Osteoblast (primary cell): Measurements from ENCODE around the gene MRPS15. TPM values are rescaled to one million over a fixed set of nuclear protein-coding genes. Genes with fewer than 3 reads are reported as not detected.

Experiments
- DNase-seq: peaks from one replicate; pipeline ENCODE4 v3.0.0; 2011; ENCODE audit warnings: low spot score, mixed read lengths; ENCODE audit not compliant: insufficient read length; ENCODE audit errors: missing footprints
- H2AFZ ChIP-seq: 2 replicates; pipeline ENCODE4 v1.6.0; 2011; ENCODE audit warnings: mild to moderate bottlenecking, low read length
- H3K27ac ChIP-seq: 2 replicates; pipeline ENCODE4 v1.5.1; 2011; ENCODE audit warnings: mild to moderate bottlenecking, low read depth, low read length, moderate library complexity
- H3K27me3 ChIP-seq: 2 replicates; pipeline ENCODE4 v1.6.0; 2012; ENCODE audit warnings: mild to moderate bottlenecking, control low read depth, inconsistent platforms, low read length, moderate library complexity; ENCODE audit not compliant: insufficient read depth
- H3K36me3 ChIP-seq: 2 replicates; pipeline ENCODE4 v1.5.1; 2011; ENCODE audit warnings: mild to moderate bottlenecking, low read length, control low read depth, moderate library complexity; ENCODE audit not compliant: insufficient read depth
- H3K4me1 ChIP-seq: 2 replicates; pipeline ENCODE4 v1.5.1; 2011; ENCODE audit warnings: mild to moderate bottlenecking, low read length, control low read depth, moderate library complexity; ENCODE audit not compliant: insufficient read depth
- H3K4me2 ChIP-seq: 2 replicates; pipeline ENCODE4 v1.6.0; 2011; ENCODE audit warnings: mild to moderate bottlenecking, low read length; ENCODE audit not compliant: insufficient read depth
- H3K4me3 ChIP-seq: fragments of 200-600 bp; sonication (generic); 3 replicates; pipeline ENCODE4 v1.5.1; 2012; ENCODE audit warnings: mild to moderate bottlenecking, low read length, inconsistent platforms; ENCODE audit not compliant: insufficient read depth
- H3K79me2 ChIP-seq: 2 replicates; pipeline ENCODE4 v1.6.0; 2012; ENCODE audit warnings: mild to moderate bottlenecking, low read length, control low read depth, inconsistent platforms; ENCODE audit not compliant: insufficient read depth
- H3K9me3 ChIP-seq: 2 replicates; pipeline ENCODE4 v1.5.1; 2011; ENCODE audit warnings: low read depth, low read length, control low read depth
- H4K20me1 ChIP-seq: 2 replicates; pipeline ENCODE4 v1.6.0; 2012; ENCODE audit warnings: mild to moderate bottlenecking, low read length, control low read depth; ENCODE audit not compliant: insufficient read depth
- total RNA-seq: library from RNA; depleted of rRNA; stranded (reverse); fragments of >200 nt; gene quantifications from 2 replicates; pipeline ENCODE4 v1.2.3, GENCODE V29; 2012
- TF ChIP-seq, protein P1 (sequence below): IDR thresholded peaks from 2 replicates; pipeline ENCODE4 v1.5.1; 2011; ENCODE audit warnings: mild to moderate bottlenecking, low read depth, low read length, moderate library complexity; ENCODE audit errors: extremely low read depth

Gene MRPS15
- total RNA-seq, 1 donor = 77.1 TPM

DNA sequence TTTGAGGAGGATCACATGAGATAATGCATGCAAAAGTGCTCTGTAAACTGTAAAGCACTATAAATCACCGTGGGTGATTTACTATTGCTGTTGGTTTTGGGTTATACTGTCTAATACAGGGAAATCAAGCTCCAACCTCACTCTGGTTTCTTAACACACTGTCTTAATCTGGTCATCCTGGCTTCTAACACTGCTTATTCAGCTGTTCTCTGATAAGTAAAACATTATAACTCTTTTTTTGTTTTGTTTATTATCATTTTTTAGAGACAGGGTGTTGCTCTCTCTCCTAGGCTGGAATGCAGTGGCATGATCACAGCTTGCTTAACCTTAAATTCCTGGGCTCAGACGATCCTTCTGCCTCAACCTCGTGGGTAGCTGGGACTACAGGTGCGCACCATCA, 44.6 kb downstream of the MRPS15 start:
- Histone ChIP-seq H3K4me1 (peaks cover 5% of the 10 kb centered on the region), H3K36me3 (peaks cover 24% of the 10 kb centered on the region), H3K27ac (no peak overlapping the region), H3K9me3 (no peaks in the 10 kb centered on the region), H3K27me3 (no peaks in the 10 kb centered on the region), H2AFZ (no peak overlapping the region), H4K20me1 (no peaks in the 10 kb centered on the region), H3K79me2 (no peaks in the 10 kb centered on the region), H3K4me2 (no peak overlapping the region), H3K4me3 (no peak overlapping the region)
- TF ChIP-seq, protein P1, sequence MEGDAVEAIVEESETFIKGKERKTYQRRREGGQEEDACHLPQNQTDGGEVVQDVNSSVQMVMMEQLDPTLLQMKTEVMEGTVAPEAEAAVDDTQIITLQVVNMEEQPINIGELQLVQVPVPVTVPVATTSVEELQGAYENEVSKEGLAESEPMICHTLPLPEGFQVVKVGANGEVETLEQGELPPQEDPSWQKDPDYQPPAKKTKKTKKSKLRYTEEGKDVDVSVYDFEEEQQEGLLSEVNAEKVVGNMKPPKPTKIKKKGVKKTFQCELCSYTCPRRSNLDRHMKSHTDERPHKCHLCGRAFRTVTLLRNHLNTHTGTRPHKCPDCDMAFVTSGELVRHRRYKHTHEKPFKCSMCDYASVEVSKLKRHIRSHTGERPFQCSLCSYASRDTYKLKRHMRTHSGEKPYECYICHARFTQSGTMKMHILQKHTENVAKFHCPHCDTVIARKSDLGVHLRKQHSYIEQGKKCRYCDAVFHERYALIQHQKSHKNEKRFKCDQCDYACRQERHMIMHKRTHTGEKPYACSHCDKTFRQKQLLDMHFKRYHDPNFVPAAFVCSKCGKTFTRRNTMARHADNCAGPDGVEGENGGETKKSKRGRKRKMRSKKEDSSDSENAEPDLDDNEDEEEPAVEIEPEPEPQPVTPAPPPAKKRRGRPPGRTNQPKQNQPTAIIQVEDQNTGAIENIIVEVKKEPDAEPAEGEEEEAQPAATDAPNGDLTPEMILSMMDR = no peak
- DNase-seq = no peak

DNA sequence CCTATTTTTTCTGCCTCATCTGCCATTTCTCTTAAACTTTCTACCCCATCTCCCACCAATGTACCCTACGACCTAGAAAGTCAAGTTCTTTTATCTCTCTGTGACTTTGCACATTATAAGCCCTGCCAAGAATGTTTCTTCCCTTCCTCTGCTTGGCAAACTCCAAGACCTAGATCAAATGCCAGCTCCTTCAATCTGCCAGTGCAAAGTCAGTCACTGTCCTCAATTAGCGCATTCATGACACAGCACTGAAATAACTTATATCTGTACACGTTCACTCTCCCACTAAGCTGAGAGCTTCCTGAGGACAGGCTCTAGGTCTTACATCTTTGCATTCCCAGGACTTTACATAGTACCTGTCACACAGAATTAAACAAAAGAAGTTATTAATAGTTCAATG, 45.0 kb downstream of the MRPS15 start:
- no peak overlapping the region for H3K27ac ChIP-seq

DNA sequence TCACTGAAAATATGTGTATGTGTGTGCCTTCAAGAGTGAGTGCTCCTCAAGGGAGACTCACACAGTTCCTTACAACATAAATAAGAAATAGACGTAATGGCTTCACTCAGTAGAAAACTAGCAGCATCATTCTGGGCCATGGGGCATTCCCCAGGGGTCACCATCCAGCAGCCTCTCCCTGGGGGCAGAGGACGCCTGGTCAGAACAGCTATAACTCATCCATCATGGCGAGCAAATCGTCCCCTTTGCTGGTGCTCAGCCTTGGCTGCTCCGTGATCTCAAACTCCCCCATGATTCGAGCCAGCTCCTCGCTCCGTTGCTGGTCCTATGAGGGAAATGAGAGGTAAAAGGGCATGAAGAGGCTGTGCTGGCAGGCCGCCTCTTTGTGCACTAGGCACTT, 46.3 kb downstream of the MRPS15 start:
- Histone ChIP-seq H3K36me3 (peaks cover 21% of the 10 kb centered on the region), H2AFZ (no peak overlapping the region), H4K20me1 (no peaks in the 10 kb centered on the region), H3K4me1 (peaks cover 5% of the 10 kb centered on the region), H3K4me3 (no peak overlapping the region), H3K27ac (no peak overlapping the region), H3K4me2 (no peak overlapping the region), H3K27me3 (no peaks in the 10 kb centered on the region), H3K9me3 (no peaks in the 10 kb centered on the region), H3K79me2 (no peaks in the 10 kb centered on the region)
- no peak for DNase-seq
- TF ChIP-seq, protein P1 = no peak

More for the DNA sequence above, 45.0 kb downstream of the MRPS15 start:
- no peak overlapping the region for H3K4me3 ChIP-seq
- TF ChIP-seq, protein P1 = no peak
- H4K20me1 ChIP-seq = no peaks in the 10 kb centered on the region
- H2AFZ ChIP-seq = no peak overlapping the region
- no peak for DNase-seq
- no peaks in the 10 kb centered on the region for H3K27me3 ChIP-seq
- no peaks in the 10 kb centered on the region for H3K79me2 ChIP-seq
- no peaks in the 10 kb centered on the region for H3K9me3 ChIP-seq
- H3K36me3 ChIP-seq = peaks cover 24% of the 10 kb centered on the region
- H3K4me2 ChIP-seq = no peak overlapping the region
- peaks cover 5% of the 10 kb centered on the region for H3K4me1 ChIP-seq

GRCh38 chr1:36415661-36416326, 48.4 kb downstream of the MRPS15 start:
- no peaks in the 10 kb centered on the region for H3K27me3 ChIP-seq
- H4K20me1 ChIP-seq = no peaks in the 10 kb centered on the region
- H3K4me3 ChIP-seq = no peak overlapping the region
- no peaks in the 10 kb centered on the region for H3K9me3 ChIP-seq
- H3K4me1 ChIP-seq = peaks cover 5% of the 10 kb centered on the region
- TF ChIP-seq, protein P1 = no peak
- H3K36me3 ChIP-seq = peaks cover 4% of the 10 kb centered on the region
- no peak overlapping the region for H2AFZ ChIP-seq
- no peak overlapping the region for H3K4me2 ChIP-seq
- no peak overlapping the region for H3K27ac ChIP-seq
- DNase-seq = no peak
- H3K79me2 ChIP-seq = no peaks in the 10 kb centered on the region
